ENCODE measurements around the gene ST3GAL4. TPM values are rescaled to one million over a fixed set of nuclear protein-coding genes. Genes with fewer than 3 reads are reported as not detected.
A peak's percentile ranks its signal among the peaks of the same experiment; 100 is the strongest.

The ST3GAL4 gene
- total RNA-seq, 2 donors from 2014 or later, result 29.2 to 192 TPM

DNA sequence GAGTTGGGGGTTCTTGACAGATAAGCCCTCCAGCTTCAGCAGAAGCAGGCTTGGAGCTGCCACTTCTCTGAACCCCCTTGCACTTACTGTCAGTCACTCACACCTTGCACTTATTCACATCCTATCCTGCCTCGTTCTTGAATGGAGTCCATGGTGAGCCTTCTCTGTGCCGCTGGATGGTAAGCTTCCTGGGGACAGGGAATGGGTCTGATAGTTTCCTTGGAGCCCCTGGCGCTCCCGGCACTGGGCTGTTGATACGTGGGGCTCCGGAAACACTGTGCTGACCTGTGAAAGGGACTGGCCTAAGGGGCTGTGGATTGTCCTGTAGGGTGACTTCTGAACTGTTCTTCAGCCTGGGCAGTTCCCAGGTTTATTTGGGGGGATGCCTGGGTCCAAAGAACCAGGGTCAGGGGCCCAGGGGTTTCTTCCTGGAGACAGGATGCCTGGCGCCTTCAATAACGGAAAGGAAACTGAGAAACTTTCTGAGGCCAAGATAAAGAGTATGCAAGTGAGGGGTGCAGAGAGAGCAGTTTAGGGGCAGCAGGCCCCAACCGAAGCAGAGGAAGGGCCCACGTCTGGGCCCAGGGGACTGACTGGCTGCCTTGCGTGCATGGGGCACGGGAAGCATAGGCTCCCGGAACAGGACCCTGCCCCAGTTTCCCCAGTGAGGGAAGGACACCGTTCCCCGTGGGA, 709 bp upstream of the ST3GAL4 start:
- H3K27ac ChIP-seq, result peak overlapping the region; percentile 71 to 73
- no peaks in the 10 kb centered on the region for H3K9me3 ChIP-seq
- no peaks in the 10 kb centered on the region for H3K4me1 ChIP-seq (replicated peaks)
- WGBS, result 33% methylated on average over 15 of the region's 15 CpGs
- peak overlapping the region; percentile 62 to 70 for H3K4me3 ChIP-seq
- intact Hi-C loops (cut with DNase I), result loop anchor here (5.0 kb wide), 2 partner anchors 37 to 63 kb away; no protein-coding TSS in a partner anchor
- H3K27me3 ChIP-seq (replicated peaks; ENCODE audit: insufficient read depth), result no peaks in the 10 kb centered on the region
- no peak for DNase-seq (ENCODE audit: low spot score)
- no peak for TF ChIP-seq POLR2A (IDR thresholded peaks at IDR 0.05)
- TF ChIP-seq, protein P1, sequence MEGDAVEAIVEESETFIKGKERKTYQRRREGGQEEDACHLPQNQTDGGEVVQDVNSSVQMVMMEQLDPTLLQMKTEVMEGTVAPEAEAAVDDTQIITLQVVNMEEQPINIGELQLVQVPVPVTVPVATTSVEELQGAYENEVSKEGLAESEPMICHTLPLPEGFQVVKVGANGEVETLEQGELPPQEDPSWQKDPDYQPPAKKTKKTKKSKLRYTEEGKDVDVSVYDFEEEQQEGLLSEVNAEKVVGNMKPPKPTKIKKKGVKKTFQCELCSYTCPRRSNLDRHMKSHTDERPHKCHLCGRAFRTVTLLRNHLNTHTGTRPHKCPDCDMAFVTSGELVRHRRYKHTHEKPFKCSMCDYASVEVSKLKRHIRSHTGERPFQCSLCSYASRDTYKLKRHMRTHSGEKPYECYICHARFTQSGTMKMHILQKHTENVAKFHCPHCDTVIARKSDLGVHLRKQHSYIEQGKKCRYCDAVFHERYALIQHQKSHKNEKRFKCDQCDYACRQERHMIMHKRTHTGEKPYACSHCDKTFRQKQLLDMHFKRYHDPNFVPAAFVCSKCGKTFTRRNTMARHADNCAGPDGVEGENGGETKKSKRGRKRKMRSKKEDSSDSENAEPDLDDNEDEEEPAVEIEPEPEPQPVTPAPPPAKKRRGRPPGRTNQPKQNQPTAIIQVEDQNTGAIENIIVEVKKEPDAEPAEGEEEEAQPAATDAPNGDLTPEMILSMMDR (IDR thresholded peaks at IDR 0.05), result no peak
- TF ChIP-seq POLR2AphosphoS5 (IDR thresholded peaks at IDR 0.05), result no peak
- H3K36me3 ChIP-seq, result no peaks in the 10 kb centered on the region

DNA sequence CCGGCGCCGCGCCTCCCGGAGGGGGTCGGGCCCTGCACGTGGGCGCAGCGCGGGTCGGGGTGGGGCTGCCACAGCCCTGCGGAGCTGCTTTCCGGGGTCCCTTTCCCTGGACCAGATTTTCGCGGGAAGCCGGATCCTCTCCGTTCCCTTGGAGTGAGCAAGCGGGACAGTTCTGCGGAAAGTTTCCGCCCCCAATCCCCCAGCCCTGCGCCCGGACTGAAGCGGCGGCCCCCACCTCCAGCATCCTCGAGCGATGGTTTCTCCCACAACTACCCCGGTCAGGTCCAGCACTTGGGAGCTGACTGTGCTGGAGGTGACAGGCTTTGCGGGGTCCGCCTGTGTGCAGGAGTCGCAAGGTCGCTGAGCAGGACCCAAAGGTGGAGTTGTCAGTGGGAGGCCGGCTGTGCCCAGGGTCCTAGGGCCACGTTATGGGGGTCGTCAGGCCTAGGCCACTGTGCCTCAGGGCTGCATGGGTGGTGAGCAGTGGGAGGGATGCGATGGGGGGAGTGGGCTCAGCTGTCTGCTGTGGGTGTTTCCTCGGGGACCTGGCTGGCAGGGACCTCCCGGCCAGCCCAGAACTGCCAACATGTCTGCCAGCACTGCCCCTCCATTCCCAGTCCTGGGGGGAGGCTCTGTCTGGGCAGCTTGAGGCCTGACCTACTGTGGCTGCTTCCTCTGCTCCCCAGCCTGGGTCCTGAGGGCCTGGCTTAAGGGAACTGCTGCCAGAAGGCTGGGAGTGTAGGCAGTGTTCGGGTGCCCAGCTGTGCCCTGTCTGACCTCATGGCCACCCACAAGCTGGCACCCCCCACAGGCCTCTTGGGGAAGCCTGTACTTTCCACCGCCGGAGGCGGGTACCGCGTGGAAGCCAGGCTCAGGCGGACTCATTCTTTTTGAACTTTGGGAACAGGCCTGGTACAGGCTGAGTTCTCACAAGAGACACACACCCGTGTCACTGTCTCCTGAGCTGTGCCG, 726 bp downstream of the ST3GAL4 start:
- H3K36me3 ChIP-seq, result no peaks in the 10 kb centered on the region
- TF ChIP-seq POLR2AphosphoS5 (IDR thresholded peaks at IDR 0.05) (no peak), POLR2A (IDR thresholded peaks at IDR 0.05) (no peak)
- TF ChIP-seq, protein P1 (IDR thresholded peaks at IDR 0.05), result no peak
- H3K4me1 ChIP-seq (replicated peaks), result no peaks in the 10 kb centered on the region
- 12% methylated on average over 33 of the region's 46 CpGs for WGBS
- H3K27ac ChIP-seq, result peak overlapping the region; percentile 71 to 73
- intact Hi-C loops (cut with DNase I), result loop anchor here (5.0 kb wide), 2 partner anchors 39 to 61 kb away; no protein-coding TSS in a partner anchor
- no peaks in the 10 kb centered on the region for H3K27me3 ChIP-seq (replicated peaks; ENCODE audit: insufficient read depth)
- DNase-seq (ENCODE audit: low spot score), result no peak
- H3K4me3 ChIP-seq, result peak overlapping the region; percentile 62 to 70
- H3K9me3 ChIP-seq, result no peaks in the 10 kb centered on the region

DNA sequence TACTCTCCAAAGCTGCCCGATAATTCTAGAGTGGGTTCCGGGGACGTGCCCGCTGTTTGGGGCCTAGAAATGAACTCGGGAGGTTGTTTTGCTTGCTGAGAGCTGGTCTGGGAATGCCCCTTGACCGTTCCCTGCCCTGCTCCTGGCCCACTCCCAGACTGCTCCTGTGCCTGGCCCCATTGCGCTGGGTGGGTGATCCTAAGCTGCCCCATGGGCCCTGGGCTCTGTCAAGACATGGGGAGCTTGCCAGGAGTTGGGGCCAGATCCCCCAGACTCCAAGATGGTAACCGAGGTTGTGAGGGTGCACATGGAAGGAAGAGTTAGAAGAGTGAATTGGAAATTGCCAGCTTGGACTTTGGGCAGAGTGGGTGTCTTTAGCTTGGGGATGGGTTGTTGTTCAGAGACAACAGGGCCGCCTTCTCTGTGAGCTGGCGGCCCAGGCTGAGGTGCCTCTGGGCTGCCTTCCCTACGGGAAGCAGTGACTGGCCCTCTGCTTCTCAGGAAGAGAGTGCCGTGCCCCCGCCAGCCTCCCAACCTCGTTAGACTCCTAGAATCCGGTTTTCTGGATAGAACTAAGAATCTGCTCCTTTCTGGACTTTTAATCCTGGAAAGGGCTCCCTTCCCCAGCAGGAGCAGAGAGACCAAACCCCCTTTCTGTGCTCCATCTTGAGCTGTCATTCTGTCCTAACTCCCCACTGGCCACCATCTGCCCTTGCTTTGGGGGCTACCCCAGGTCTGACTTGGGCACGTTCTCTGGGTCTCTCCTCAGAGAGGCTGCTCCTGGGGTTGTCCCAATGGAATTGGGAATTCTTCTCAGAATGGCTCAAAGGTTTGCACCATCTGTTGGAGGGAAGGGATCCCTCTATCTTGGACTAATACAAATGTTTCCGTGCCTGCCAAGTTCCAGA, 1.8 kb downstream of the ST3GAL4 start:
- TF ChIP-seq POLR2A (IDR thresholded peaks at IDR 0.05) (no peak), POLR2AphosphoS5 (IDR thresholded peaks at IDR 0.05) (no peak)
- TF ChIP-seq, protein P1 (IDR thresholded peaks at IDR 0.05), result no peak
- H3K9me3 ChIP-seq, result no peaks in the 10 kb centered on the region
- no peaks in the 10 kb centered on the region for H3K4me1 ChIP-seq (replicated peaks)
- no peaks in the 10 kb centered on the region for H3K27me3 ChIP-seq (replicated peaks; ENCODE audit: insufficient read depth)
- no peak for DNase-seq (ENCODE audit: low spot score)
- intact Hi-C loops (cut with DNase I), result loop anchor here (5.0 kb wide), 2 partner anchors 40 to 60 kb away; no protein-coding TSS in a partner anchor
- no peak overlapping the region for H3K4me3 ChIP-seq
- peak overlapping the region; percentile 71 to 73 for H3K27ac ChIP-seq
- 78% methylated on average over 17 of the region's 17 CpGs for WGBS
- H3K36me3 ChIP-seq, result no peaks in the 10 kb centered on the region

DNA sequence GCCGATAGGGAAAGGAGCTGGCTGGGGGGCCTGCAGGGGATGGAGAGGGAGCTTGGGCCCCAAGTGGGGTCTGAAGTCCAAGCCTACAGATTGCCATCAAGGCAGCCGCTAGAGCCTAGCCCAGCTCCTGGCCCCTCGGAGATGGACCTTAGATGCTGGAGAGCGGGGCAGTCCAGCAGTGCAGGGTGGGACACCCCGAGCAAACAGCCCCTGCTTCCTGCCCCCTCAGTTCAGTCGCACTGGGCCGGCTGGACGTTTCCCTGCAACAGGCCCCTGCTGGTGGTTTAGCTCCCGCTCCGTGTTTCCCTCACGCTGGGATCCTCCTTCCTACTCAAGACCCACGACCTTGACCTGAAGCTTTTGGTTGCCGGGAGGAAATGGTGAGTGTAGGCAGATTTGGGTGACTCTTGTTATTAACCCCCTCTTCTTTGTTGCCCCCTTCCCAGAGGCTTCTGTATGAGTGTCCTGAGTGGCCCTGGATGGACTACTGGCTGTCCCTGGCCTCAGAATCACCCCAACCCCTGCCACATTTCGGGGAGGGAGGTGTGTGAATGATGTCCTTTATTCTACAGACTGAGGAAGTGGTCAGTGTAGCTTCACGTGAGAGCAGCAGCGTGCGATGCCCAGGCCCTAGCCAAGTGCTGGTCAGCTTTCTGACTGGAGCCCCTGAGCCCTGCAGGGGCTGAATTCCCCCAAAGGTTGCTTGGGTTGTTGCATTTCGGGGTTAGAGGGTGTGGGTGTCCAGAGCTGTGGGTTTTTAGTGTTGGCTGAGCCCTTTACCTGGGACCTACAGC, 2.7 kb downstream of the ST3GAL4 start:
- Histone ChIP-seq H3K36me3 (no peaks in the 10 kb centered on the region), H3K9me3 (no peaks in the 10 kb centered on the region), H3K27me3 (replicated peaks; ENCODE audit: insufficient read depth) (no peaks in the 10 kb centered on the region), H3K4me1 (replicated peaks) (no peaks in the 10 kb centered on the region), H3K27ac (peak overlapping the region; percentile 18 to 50), H3K4me3 (no peak overlapping the region)
- DNase-seq (ENCODE audit: low spot score), result no peak
- TF ChIP-seq POLR2AphosphoS5 (IDR thresholded peaks at IDR 0.05) (no peak), POLR2A (IDR thresholded peaks at IDR 0.05) (no peak)
- TF ChIP-seq, protein P1 (IDR thresholded peaks at IDR 0.05), result no peak
- intact Hi-C loops (cut with DNase I), result loop anchor here (5.0 kb wide), 2 partner anchors 41 to 59 kb away; no protein-coding TSS in a partner anchor
- WGBS, result 73% methylated on average over 18 of the region's 18 CpGs
